GM12873 (cell line): ENCODE results near the gene IPCEF1.

Experiments used
- TF ChIP-seq, protein P1 (sequence below): IDR thresholded peaks from 2 replicates; pipeline ENCODE4 v1.5.1; 2012; ENCODE audit warnings: low read depth, mild to moderate bottlenecking, moderate library complexity, low read length, control low read depth; ENCODE audit not compliant: insufficient read depth; ENCODE audit errors: missing control alignments

The IPCEF1 gene

DNA sequence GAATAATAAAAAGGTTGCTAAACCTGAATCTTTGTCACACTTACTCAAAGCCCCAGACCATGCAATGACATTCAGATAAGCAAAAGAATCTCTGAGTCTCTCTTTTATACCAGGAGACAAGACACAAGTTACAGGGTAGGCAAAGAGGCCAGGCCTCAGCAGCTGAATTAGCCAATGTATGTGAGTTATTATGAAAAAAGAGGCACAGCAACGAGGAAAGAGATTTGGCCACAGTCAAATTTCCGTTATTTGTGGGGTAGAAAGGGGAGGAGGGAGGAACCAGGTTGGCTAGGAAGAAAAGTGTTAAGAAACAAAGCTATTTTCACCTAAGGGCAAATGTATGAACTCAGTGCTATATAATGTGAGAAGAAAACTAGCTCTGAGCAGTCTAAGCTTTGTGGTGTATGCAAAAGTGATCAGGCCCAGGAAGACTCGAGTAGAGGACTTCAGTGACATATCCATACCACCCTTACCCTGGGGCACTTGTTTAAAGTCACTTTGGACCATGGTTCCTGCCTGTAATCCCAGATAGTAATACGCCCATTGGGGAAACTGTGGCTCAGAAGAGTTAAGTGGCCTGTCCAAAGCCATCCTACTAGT is 19.1 kb downstream of the IPCEF1 start:
- TF ChIP-seq, protein P1, sequence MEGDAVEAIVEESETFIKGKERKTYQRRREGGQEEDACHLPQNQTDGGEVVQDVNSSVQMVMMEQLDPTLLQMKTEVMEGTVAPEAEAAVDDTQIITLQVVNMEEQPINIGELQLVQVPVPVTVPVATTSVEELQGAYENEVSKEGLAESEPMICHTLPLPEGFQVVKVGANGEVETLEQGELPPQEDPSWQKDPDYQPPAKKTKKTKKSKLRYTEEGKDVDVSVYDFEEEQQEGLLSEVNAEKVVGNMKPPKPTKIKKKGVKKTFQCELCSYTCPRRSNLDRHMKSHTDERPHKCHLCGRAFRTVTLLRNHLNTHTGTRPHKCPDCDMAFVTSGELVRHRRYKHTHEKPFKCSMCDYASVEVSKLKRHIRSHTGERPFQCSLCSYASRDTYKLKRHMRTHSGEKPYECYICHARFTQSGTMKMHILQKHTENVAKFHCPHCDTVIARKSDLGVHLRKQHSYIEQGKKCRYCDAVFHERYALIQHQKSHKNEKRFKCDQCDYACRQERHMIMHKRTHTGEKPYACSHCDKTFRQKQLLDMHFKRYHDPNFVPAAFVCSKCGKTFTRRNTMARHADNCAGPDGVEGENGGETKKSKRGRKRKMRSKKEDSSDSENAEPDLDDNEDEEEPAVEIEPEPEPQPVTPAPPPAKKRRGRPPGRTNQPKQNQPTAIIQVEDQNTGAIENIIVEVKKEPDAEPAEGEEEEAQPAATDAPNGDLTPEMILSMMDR: no peak

DNA sequence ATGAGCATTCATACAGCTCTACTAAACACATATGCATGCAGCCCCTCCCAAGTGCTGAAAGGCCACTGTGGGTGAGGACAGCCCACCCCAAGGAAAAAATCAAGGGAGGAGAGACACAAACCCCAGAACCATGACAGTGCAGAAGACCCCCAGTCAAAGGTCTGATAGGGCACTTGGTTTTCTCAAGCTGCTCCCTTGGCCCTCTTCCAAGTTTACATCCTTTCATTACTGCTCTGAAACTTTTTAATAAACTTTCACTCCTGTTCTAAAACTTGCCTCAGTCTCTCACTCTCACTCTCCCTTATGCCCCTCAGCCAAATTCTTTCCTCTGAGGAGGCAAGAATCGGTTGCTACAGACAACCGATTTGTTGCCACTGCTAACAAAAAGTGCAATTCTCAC is 24.9 kb downstream of the IPCEF1 start:
- TF ChIP-seq, protein P1: no peak

DNA sequence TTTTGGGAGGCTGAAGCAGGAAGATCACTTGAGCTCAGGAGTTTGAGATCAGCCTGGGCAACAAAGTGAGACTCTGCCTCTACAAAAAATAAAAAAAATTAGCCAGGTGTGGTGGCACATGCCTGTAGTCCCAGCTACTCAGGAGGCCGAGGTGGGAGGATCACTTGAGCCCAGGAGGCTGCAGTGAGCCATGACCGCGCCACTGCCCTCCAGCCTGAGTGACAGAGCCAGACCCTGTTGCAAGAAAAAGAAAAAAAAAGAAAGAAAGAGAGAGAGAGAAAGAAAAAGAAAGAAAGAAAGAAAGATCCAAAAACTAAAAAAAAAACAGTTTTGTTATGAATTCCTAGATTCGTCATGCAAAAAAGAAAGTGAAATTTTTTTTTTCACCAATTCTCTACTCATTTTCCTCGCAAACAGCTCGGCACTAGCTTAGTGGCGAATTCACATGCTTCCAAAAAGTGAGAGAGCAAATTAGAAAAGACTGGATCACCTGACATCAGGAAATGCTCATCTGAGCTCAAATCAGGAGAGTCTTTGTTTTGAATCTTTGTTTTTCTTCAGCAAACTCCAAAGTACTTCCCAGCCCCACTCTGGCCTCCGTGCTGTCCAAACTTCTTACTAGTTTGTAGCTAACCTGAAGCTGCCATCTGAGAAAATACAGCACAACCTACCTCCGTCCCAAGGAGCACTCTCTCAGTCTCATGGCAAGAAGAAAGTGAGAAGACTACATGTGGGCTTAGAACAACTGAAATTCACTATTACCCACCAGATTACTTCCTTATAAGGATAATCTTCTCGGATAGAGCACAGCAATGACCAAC is 27.0 kb downstream of the IPCEF1 start:
- TF ChIP-seq, protein P1: no peak

DNA sequence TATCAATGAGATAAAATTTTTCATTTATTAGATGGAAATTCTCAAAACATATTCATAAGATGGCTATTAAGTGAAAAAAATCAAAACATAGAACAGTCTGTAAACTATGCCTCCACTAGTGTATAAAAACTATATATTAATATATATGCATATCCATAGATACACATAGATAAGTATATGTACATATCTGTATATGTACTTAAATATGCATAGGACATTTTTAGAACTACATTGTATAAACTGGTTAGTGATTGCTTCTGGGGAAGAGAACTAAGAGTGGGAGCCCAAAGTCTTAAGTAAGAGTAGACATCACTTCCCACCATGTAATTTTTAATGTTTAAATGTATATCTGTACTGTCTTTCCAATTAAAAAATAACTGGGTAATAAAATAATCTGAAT is 31.5 kb downstream of the IPCEF1 start:
- TF ChIP-seq, protein P1: no peak

DNA sequence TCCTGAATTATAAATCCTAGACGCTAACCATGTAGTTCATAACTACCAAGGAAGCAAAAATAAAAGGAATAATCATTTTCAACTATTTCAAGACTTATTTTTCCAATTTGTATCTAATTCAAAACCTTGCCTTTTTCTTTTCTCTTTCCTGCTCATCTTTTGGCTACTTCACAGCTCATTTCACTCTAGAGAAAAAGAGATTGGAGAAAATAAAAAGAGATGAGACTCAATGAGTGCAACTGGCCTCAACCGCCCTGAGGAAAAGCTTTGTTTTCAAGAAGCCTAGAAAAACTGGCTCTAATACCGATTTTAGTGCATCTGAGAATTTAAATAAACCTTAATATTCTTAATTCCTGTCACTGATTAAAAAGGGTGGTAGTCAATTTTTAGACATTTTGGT is 36.4 kb downstream of the IPCEF1 start:
- TF ChIP-seq, protein P1: no peak

DNA sequence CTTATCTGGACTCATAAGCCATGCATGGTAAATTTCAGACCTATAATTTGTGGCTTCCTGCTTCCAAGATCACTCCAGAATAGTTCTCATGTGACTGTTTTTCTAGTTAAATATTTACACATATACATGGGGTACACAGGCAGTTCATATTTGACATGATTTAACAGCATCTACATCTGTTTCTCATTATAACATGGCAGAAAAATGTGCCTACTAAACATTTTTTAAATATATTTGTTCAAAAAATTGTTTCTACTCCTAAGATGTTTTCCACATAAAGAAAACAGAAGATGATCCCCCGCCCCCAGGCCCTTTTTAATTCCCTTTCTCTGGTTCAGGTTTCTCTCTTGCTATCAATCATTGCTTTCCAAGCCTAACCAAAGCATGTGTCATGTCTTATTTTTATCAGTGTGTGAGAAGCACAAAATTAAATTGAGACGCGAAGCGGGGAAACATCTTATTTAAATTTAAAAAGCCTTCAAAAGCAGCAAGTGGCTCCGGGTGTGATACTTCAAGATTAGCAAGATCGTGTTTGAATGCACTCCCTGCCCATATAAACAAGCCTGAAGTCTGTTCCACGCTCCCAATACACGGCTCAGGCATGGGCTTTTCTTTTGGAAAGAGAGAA is 37.3 kb downstream of the IPCEF1 start:
- TF ChIP-seq, protein P1: no peak

DNA sequence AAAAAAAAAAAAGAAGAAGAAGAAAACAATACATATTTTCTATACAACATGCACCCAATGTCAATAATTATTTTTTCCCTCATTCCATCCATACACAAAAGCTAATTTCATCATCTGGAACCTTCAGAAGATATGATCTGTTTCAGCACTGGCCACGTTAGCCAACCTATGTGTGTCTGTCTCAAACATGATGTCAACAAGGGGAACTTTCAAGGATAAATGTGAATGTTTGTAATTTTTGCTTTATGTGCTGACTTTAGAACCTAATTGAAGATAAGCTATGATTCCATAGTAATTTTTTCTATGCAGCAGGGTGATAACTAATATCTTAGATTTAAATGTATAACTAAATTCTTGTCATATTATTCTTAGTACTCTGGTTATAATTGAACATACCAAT is 37.9 kb downstream of the IPCEF1 start:
- TF ChIP-seq, protein P1: no peak
